NT2/D1 (cell line): ENCODE results near the gene HES1.

Experiments
- DNase-seq: peaks from one replicate; pipeline ENCODE4 v3.0.0-alpha.2; 2011; ENCODE audit warnings: low read depth, low spot score
- H3K27me3 ChIP-seq: 2 replicates; pipeline ENCODE4 v1.6.0; 2011; ENCODE audit warnings: mild to moderate bottlenecking; ENCODE audit not compliant: insufficient read length, insufficient read depth
- H3K36me3 ChIP-seq: 2 replicates; pipeline ENCODE4 v1.6.1; 2011; ENCODE audit warnings: mild to moderate bottlenecking, low read length, mixed read lengths; ENCODE audit not compliant: insufficient read depth, insufficient read length
- H3K4me1 ChIP-seq: 2 replicates; pipeline ENCODE4 v1.5.1; 2011; ENCODE audit not compliant: insufficient read depth, insufficient read length
- H3K4me3 ChIP-seq: 2 replicates; pipeline ENCODE4 v1.5.1; 2011; ENCODE audit warnings: low read depth; ENCODE audit not compliant: insufficient read length
- H3K9ac ChIP-seq: 2 replicates; pipeline ENCODE4 v1.6.0; 2011; ENCODE audit warnings: low read depth; ENCODE audit not compliant: insufficient read length
- H3K9me3 ChIP-seq: 2 replicates; pipeline ENCODE4 v1.5.1; 2011; ENCODE audit warnings: mild to moderate bottlenecking, low read length; ENCODE audit not compliant: insufficient read depth
- SUZ12 ChIP-seq: IDR thresholded peaks from 2 replicates; pipeline ENCODE4 v1.6.1; 2011; ENCODE audit not compliant: insufficient read length, insufficient read depth; ENCODE audit errors: extremely low read depth
- YY1 ChIP-seq: IDR thresholded peaks from 2 replicates; pipeline ENCODE4 v1.6.1; 2011; ENCODE audit not compliant: insufficient read length, insufficient read depth
- ZNF274 ChIP-seq: IDR thresholded peaks from 2 replicates; pipeline ENCODE4 v1.6.1; 2011; ENCODE audit warnings: mild to moderate bottlenecking, low read depth, low read length

The HES1 gene

GRCh38 chr3:194167480-194168282 is 31.7 kb downstream of the HES1 start:
- H3K9me3 ChIP-seq = peaks cover 5% of the 10 kb centered on the region; the same call in 1 of the 2 replicates
- no peak for DNase-seq
- no peak overlapping the region for H3K9ac ChIP-seq
- peaks cover 4% of the 10 kb centered on the region for H3K4me1 ChIP-seq
- no peaks in the 10 kb centered on the region for H3K36me3 ChIP-seq
- no peaks in the 10 kb centered on the region for H3K27me3 ChIP-seq
- TF ChIP-seq YY1 (no peak), ZNF274 (no peak), SUZ12 (no peak)
- no peak overlapping the region for H3K4me3 ChIP-seq

DNA sequence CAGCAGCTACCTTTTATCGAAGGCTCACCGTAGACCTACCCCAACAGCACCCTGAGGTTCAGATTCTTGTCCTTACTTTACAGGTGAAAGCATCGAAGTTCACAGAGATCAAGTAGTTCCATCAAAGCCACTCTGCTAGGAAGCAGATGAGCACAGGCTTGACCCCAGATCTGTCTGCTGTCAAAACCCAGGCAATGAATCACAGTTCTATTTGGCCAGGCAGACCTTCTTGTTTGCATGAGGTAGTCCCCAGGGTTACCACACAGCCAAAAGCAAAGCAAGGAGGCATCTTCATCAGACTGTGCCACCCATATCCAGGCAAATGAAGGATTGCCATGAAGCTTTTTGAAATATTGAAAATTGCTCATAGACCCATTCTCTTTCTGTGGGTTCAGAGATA is 33.0 kb downstream of the HES1 start:
- Histone ChIP-seq H3K9me3 (peaks cover 5% of the 10 kb centered on the region; the same call in 1 of the 2 replicates), H3K4me3 (no peak overlapping the region), H3K27me3 (no peaks in the 10 kb centered on the region), H3K4me1 (peaks cover 4% of the 10 kb centered on the region), H3K36me3 (no peaks in the 10 kb centered on the region), H3K9ac (no peak overlapping the region)
- no peak for TF ChIP-seq SUZ12
- TF ChIP-seq YY1 = no peak
- no peak for TF ChIP-seq ZNF274
- DNase-seq = no peak

- H3K9me3 ChIP-seq = peaks cover 5% of the 10 kb centered on the region; the same call in 1 of the 2 replicates
- TF ChIP-seq YY1 = no peak
- H3K4me3 ChIP-seq = no peak overlapping the region
- H3K4me1 ChIP-seq = peaks cover 4% of the 10 kb centered on the region
- no peaks in the 10 kb centered on the region for H3K36me3 ChIP-seq
- H3K27me3 ChIP-seq = no peaks in the 10 kb centered on the region
- no peak for DNase-seq
- no peak overlapping the region for H3K9ac ChIP-seq
These were observed 33.6 kb downstream of the HES1 start for GRCh38 chr3:194169595-194169994.

DNA sequence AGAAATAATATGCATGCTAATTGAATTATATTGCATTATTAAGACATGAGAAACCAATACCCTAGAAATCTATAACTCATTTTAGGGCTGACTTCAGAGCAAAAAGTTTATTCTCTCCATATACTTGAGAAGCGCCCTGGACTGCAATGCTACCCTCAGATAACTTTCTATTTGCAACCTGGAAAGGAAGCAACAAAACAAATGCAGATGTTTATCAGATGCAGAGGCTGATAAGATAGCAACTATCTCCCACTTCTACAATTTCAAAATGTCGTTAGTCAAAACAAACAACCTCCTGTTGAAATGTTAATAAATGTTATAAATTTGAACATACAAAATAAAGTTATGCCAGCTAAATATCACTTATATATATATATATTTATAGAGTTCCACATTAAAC is 34.8 kb downstream of the HES1 start:
- no peak overlapping the region for H3K9ac ChIP-seq
- no peak overlapping the region for H3K4me3 ChIP-seq
- no peaks in the 10 kb centered on the region for H3K27me3 ChIP-seq

GRCh38 chr3:194174406-194174805 is 38.5 kb downstream of the HES1 start:
- H3K9me3 ChIP-seq = peaks cover 5% of the 10 kb centered on the region; the same call in 1 of the 2 replicates
- TF ChIP-seq YY1 (no peak), ZNF274 (no peak), SUZ12 (no peak)

More for the DNA sequence above, 34.8 kb downstream of the HES1 start:
- no peak for DNase-seq
- Histone ChIP-seq H3K4me1 (peaks cover 4% of the 10 kb centered on the region), H3K36me3 (no peaks in the 10 kb centered on the region), H3K9me3 (peaks cover 5% of the 10 kb centered on the region; the same call in 1 of the 2 replicates)
- TF ChIP-seq SUZ12 (no peak), YY1 (no peak), ZNF274 (no peak)

DNA sequence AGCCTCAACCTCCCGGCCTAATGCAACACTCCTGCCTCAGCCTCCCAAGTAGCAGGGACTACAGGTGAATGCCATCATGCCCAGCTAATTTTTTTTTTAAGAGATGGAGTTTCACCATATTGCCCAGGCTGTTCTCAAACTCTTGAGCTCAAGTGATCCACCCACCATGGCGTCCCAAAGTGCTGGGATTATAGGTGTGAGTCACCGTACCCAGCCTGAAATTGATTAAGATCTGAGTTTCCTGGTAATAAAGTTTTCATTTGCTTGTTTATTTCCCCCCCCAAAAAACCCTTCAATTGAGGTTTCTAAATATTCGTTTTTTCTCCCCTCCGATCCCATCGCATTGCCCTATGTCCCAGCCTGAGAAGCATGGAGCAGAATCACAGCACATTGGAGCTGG is 39.0 kb downstream of the HES1 start:
- no peak for TF ChIP-seq SUZ12
- TF ChIP-seq ZNF274 = no peak
- TF ChIP-seq YY1 = no peak
- H3K27me3 ChIP-seq = no peaks in the 10 kb centered on the region
- H3K4me1 ChIP-seq = peaks cover 2% of the 10 kb centered on the region
- no peak overlapping the region for H3K9ac ChIP-seq
- H3K4me3 ChIP-seq = no peak overlapping the region
- H3K36me3 ChIP-seq = no peaks in the 10 kb centered on the region
- DNase-seq = no peak
- peaks cover 5% of the 10 kb centered on the region; the same call in 1 of the 2 replicates for H3K9me3 ChIP-seq

More at GRCh38 chr3:194174406-194174805, 38.5 kb downstream of the HES1 start:
- DNase-seq = no peak
- peaks cover 2% of the 10 kb centered on the region for H3K4me1 ChIP-seq
- H3K36me3 ChIP-seq = no peaks in the 10 kb centered on the region
- no peak overlapping the region for H3K4me3 ChIP-seq
- H3K9ac ChIP-seq = no peak overlapping the region
- H3K27me3 ChIP-seq = no peaks in the 10 kb centered on the region

GRCh38 chr3:194176274-194176991 is 40.5 kb downstream of the HES1 start:
- H3K9ac ChIP-seq = no peak overlapping the region
- no peak overlapping the region for H3K4me3 ChIP-seq
- no peaks in the 10 kb centered on the region for H3K36me3 ChIP-seq
- TF ChIP-seq SUZ12 (no peak), YY1 (no peak), ZNF274 (no peak)
- H3K4me1 ChIP-seq = peaks cover 2% of the 10 kb centered on the region
- no peak for DNase-seq
- H3K9me3 ChIP-seq = peaks cover 5% of the 10 kb centered on the region; the same call in 1 of the 2 replicates
- no peaks in the 10 kb centered on the region for H3K27me3 ChIP-seq
